AG08396 (cell line): ENCODE data around the gene RNF144A.
A peak's percentile ranks its signal among the peaks of the same experiment; 100 is the strongest.

Experiments used
- DNase-seq: peaks from one replicate; pipeline ENCODE4 v3.0.0; 2012; ENCODE audit warnings: low spot score, mixed read lengths

RNF144A gene

DNA sequence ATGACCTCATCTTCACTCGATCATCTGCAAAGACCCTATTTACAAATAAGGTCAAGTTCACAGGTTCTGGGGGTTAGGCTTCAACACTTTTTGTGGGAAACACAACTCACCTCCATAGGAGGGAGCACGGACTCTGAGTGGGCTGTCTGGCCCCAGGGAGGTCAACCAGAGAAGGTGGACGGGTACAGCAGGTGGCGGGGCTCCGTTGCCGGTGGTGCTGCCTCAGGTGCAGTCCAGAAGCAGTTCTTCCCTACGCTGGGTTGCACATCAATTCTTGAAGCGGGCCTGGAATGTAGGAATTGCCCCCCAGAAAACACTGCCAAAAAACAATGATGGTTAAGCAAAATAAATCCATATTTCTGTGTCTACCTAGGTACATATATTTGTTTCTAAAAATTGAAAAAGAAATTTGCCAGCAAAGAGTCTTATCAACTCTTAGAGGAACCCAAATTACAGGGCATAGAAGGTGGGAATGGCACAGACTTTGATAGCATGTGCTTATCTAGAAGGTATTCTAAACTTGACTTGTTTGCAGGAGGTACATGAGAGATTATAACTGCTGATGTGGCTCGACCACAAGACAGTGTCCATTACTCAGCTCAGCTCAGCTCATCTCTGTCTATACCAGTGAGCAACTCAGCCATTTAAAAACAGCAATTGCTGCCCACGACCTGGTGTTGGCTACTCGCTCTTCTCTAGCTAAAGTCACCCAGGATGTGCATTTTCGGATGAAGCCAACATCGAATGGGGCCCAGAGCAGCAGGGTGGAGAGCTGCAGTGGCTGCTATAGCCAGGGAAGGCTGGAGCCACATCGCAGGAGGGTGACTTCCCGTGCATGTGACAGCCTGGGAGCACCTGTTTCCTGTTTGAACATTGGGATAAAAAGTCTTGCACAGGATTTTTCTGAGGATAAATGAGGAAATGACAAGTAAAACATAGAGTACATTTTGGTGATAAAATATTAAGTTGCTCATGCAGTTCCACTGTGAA, 128.7 kb downstream of the RNF144A start:
- no peak for DNase-seq

DNA sequence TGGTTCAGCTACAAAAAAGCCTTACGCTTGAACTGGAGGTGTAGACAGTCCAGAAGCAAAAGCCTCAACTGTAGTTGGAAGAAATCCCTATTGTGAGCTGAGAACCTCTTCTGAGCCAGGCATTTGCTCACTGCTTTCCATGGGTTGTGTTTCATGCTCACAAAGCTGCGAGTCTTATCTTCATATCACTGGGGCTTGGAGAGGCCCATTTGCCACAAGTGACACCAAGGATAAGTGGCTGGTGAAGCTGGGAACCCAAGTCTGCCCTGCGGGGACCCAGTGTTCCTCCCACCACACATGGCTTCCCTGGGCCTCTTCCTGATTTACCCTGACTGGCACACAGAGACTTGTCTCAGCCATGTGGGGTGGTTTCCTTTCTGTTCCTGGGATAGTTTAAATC, 130.4 kb downstream of the RNF144A start:
- DNase-seq: no peak

DNA sequence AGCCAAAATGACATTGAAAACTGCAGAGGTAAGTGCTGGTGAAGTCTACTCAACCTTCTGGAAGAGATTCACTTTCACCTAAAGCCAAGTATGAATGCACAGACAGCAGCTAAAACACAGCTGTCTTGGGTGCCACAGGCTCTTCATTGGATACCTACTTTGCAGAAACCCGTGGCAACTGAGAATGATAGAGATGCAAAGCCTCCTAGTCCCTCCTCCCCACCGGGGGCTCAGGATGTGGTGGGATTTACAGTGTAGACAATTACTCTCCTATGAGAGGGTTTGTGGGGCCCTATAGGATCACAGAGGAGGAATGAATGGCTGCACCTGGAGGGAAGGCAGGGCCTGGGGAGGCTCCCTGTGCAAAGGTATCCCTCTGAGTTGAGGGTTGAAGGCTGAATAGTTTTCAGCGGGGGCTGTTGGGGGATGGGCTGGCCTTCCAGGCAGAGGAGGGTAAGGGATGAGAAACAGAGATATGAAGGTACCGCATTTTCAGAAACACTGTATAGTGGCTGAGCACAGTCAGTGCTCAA, 131.6 kb downstream of the RNF144A start:
- DNase-seq: no peak

DNA sequence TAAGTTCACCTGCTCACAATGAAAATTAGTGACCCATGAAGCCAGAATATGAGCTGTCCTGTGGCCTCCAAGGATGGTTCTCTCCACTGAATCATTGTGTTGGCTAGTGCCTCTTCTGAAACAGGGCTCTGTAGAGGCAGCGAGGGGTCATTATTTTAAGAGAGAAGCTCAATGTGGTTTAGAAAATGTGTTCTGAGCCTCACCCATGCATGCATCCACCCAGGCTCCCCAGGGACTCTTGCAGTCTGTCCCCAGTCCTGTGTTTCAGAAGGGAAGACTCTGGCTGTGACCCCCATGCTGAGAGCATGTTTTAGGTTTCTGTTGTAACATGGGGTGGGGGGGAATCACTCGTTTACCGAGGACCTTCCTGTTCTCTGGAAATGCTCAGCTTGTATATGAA, 135.2 kb downstream of the RNF144A start:
- no peak for DNase-seq

DNA sequence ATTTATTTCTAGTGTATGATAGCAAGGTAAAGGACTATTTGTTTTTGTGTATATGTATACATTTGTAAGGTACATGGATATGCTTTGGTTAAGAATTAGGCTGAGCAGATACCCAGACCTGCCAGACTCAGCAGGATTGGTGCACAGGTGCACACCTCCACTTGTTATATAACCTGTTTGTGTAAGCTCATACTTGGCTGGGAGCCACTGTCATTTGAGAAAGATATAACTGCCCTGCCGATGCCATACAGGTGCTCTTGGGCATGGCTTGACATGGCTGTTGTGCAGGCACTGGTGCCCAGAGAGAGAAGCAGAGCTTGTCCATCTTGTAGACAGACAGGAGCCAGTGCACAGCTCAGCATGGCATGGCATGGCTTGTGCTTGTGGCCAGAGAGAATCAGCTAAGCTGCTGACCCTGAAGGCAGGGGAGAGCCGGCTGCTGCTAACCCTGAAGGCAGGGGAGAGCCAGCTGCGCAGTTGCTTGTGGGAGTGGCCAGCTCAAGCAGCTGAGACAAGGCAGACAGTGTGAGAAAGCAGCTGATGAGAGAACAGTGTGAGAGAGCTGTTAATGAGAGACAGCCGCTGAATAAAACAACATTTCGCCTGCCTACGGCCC, 136.5 kb downstream of the RNF144A start:
- no peak for DNase-seq

DNA sequence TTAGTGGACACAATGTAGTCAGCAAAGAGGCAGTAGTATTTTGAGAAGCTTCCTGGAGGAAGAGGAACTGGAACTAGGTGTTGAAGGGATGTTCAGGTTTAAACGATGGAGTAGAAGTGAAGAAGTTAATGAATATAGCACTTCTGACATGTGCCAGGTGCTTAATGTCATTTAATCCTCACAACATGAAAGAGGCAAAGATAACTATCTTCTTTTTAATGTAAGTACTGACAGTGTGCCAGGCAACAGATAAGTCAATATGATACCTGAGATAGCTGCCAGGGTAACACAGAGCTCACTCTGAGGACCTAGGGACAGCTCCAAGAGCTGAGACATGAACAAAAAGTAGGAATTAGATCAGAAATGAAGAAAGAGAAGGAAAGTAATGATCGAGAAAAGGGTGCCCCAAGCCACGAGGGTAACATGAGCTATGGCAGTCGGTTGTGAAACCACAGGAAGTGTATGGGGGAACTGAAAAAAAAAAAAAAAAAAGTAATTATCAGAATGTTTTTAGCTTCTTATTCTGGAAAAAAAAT, 140.7 kb downstream of the RNF144A start:
- no peak for DNase-seq

DNA sequence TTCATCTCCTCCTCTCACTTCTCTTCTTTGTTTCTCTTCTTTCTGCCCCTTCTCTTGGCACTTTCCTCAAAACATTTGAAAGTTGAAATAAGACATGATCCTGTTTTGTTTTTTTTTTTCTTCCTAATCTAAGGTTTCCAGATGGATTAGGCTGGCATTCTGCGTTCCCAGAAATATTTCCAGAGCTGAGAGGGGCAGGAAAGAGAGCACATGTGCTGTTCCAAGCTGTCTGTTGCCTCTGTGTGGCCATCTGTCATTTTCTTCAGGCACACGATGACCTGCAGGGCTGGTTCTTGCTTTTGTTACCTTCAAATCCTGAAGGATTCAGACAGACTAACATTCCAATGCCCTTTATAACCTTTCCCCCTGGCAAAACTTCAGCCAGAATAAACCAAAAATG, 142.9 kb downstream of the RNF144A start:
- no peak for DNase-seq

DNA sequence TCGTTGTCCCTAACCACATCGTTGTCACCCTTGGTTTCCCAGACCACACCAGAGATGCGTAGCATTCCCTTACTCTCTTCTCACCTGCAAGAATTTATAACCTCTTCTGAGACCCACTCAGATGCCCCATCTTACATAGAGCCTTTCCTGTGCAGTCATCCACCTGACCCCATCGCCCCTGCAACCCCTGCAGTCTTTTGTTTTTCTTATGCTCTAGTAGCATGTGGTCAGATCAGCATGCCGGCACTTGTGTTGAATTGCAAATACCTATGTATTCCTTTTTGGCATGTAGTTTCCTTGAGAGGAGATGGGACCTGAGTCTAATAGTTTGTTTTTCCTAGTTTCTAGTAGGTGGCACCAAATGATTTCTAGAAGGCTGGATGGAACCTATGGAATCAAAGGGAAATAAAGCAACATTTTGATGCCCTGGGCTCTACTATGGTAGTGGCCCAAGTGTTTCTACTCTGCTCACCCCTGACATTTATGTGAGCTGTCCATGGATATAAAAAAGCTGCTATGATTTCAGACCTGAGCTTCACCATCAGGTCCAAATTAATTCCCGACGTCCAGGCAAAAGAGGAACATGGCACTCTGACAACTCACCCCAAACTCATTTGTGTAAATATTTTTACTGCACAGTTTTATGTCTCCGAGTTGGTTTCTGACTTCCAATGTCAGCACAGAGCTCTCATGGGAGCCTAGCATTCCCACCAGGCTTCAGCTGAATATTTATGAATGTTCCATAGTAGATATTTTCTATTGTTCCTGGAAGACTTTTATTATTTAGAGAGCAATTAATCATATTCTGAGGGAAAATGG, 143.6 kb downstream of the RNF144A start:
- no peak for DNase-seq

DNA sequence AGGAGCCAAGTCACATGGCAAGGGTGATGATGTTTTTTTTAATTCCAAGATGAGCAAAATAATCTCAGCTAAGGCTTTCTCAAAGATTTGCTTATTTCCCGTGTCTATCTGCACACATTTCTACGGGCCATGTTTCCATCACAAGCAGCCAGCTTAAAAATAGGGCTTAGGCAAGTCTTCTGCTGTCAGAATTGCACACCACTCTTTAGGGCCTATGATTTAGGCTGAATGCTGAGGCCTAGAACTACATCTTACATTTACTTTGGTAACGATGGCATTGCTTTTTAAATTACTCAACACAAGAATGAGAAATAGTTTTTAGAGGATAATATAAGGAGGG, 144.2 kb downstream of the RNF144A start:
- DNase-seq: no peak

DNA sequence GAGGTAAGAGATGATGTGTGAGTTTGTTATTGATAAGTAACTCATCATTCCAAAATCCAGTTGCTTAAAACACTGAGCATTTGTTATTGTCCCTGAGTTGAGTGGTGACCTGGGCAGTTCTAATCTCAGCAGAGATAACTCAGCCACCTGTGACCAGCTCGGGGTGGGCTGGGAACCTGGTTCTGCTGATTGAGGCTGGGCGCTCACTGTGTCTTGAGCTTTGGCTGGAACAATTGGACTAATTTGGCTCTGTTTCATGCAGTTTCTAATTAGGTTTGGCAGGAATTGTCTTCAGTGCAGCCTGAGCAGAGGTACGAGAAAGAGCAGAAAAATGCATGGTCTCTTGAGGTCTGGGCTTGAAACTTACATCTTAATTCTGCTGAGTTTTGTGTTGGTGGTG, 144.7 kb downstream of the RNF144A start:
- DNase-seq: no peak

DNA sequence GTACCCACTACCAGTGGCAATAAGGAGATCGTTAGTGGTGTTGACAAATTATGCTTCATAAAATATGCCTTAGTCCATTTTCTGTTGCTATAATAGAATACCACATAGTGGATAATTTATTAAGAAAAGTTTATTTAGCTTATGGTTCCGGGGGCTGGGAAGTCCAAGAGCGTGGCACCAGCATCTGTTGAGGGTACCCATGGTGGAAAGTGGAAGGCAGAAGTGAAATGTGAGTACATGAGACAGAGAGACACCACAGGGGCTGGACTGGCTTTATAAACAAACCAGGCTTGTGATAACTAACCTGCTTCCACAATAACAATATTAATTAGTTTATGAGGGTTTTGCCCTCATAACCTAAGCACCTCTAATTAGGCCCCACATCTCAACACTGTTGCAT, 146.6 kb downstream of the RNF144A start:
- DNase-seq: no peak

DNA sequence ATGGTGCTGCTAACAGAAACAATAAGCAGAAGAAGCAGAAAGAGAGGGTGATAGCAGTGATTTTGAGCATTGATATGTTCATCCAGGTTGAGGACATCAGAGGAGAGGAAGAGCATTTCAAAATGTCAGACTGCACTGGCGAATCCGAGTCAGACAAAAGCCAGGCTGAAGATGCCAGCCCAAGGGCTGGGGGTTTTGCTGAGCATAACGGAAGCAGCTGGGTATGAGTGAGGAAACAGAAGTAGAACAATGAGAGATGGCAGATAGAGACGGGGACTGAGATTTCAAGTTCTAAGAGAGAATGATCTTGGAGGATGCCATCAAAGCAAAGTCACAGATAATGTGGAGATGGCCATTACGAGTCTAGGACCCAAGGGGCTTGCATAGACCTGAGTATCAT, 151.2 kb downstream of the RNF144A start:
- DNase-seq: no peak

DNA sequence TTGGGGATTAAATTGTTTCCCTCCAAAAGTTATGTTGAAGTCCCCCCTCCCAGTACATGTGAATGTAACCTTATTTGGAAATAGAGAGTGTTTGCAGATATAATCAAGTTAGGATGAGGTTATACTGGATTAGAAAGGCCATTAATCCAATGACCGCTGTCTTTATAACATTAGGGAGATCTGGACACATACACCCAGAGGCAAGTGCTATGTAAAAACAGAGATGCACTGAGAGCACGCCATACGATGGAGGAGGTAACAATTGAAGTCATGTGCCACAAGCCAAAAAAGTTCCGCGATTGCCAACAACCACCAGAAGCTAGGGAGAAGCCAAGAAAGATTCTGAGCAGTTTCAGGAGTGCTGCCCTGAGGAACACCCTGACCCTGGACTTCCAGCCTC, 153.3 kb downstream of the RNF144A start:
- DNase-seq: no peak

DNA sequence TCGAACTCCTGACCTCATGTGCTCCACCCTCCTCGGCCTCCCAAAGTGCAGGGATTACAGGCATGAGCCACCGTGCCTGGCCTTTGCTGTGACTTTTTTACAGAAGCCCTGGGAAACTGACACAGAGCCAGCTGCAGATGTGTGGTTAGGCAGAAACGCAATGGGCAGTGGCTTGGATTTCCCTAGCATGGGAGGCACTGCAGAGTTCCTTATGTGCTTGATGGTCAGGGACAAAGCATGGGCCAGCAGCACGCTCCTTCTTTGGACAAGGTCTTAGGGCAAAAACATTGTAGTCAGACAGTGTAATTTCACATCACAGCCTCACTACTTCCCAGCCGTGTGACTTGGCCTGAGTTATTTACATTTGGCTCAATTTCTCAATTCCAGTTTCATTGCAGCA, 153.9 kb downstream of the RNF144A start:
- no peak for DNase-seq

DNA sequence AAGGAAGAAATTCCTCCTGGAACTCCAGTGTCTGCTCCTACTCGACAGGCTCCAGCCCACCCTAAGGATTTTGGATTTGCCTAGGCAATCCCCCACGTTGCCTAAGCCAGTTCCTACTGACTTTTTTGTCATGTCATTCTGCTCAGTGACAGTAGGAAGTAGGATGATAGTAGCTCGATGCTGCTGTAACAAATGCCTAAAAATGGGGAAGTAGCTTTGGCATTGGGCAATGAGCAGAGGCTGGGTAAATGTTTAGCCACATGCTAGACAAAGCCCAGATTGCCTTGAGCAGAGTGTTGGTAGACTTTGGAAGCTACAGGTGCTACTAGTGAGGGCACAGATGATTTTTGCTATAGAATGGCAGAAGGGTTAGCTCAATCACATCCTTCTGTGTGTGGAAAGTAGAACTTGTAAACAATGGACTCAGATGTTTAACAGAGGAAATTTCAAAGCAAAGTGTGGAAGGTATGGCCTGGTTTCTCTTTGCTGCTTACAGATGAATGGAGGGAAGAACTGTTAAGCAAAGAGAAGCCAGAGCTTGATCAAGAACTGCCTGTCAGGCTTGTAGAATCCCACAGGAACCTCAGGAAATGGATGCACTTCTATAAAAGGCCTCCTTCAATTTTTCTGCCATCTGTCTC, 154.8 kb downstream of the RNF144A start:
- DNase-seq: no peak

DNA sequence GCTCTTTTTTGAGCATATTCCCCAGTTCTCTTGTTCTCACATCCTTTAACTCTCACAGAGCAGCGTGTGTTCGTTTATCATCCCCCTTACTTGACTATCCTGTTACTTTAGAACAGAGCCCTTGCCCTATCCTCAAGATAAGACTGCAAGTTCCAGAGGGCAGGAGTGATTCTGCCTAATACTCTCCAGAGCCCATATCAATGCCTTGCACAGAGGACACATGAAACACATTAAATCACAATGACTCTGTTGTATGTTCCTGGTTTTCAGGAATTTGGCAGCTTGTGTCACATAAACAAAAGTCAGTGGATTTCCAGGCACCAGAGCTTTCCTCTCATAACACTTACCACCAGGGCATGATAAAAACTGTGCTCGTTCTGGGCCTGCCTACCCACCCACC, 156.7 kb downstream of the RNF144A start:
- DNase-seq: no peak

DNA sequence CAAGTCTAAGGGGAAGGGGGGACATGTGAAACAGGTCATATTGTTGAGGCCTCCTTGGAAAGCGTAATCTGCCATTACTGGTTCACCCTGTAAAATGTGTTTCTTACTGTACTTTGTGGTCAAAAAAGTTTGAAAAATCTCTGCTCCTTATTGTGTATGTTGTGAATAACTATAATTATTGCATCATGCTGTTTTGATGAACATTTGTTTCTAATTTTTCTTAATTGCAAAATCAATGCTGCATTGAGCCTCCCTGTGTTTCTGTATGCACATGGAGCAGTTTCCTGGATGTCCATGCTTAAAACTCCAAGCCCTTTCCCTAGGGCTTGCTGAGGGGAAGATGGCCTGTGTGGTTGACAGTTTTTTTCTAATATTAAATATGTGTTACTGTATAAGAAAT, 158.6 kb downstream of the RNF144A start:
- DNase-seq: no peak

DNA sequence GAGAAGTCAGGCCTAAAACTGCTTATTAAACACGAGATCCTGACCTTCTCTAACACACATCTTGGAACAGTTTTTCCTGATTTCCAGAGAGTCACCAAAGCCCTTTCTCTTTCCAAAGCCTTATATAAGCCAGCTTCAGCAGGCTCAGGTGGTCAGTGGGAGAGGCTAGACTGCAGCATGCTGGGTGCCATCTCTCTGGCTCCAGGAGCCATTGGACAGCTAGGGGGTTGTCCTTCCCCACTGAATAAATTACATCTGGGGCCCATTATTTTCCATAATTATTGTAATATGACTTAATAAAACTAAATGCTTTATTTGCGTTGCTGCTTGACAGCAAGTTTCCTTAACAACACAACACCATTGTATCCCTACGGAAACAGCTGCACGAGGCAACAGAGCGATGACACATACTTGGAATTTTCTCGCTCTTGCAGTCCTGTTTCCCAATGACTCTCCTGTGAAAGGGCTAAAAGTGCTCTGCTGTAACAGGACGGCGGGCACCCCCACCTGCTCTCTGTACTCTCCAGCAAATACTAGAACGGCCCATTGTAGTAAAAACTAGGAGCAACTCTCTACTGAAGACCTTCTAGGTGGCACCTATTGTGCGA, 160.6 kb downstream of the RNF144A start:
- no peak for DNase-seq

DNA sequence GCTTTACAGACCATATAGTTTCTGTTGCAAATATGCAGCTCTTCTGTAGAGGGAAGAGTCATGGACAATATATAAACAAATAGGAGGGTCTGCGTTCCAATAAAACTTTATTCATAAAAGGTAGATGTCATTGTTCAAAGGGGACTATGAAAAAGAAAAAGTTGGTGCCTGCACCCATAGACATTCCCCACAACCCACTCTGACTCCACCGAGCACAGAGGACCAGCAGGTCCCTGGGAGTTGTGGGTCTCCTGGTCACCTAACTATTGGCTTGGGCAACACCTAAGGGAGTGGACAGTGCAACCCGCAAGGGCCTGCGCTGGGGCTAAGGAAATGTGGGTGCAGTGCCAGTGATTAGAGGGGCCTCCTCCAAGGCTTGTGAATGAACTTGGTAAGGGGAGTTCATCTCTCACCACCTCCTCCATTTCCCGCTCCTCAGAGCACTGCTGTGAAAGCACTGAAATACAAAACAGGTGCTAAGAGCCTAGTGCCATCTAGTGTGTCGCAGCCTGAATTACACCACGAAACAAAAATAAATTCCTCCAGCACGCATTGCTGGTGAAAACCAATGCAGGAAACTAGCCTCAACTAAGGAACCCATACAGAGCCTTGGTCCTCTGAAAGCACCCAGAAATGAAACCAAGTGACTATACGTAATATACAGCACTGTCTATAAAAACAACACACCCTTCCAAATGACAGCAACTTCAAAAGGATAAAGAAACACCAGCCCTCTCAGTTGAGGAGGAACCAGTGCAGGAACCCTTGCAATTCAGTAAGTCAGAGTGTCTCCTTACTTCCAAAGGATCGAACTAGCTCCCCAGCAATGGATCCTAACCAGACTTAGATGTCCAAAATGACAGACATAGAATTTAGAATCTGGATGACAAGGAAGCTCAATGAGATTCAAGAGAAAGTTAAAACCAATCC, 166.6 kb downstream of the RNF144A start:
- peak; percentile 29 for DNase-seq

DNA sequence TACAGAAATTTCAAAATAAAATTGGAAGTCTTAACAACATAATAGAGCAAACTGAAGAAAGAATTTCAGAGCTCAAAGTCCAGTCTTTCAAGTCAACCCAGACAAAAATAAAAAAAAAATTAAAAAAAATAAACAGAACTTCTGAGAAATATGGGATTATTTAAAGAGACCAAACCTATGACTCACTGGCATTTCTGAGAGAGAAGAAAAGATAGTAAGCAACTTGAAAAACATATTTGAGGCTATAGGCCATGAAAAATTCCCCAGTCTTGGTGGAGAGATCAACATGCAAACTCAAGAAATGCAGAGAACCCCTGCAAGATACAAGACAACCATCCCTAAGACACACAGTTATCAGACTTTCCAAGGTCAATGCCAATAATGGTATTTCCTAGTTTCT, 167.4 kb downstream of the RNF144A start:
- DNase-seq: no peak
